ENCODE results near the gene GSTT2.
"Not testable (repeated sequence)": the region's sequence is repeated elsewhere in the genome, so short reads cannot be mapped to it uniquely, and the experiment has no call there.

Gene GSTT2

GRCh38 chr22:23956301-23956900 lies 23.5 kb upstream of the GSTT2 start:
- DNase-seq (ENCODE audit: low read depth) = peak; percentile 54
- H3K4me3 ChIP-seq (ENCODE audit: low read length) = not testable (repeated sequence)
- TF ChIP-seq, protein P1, sequence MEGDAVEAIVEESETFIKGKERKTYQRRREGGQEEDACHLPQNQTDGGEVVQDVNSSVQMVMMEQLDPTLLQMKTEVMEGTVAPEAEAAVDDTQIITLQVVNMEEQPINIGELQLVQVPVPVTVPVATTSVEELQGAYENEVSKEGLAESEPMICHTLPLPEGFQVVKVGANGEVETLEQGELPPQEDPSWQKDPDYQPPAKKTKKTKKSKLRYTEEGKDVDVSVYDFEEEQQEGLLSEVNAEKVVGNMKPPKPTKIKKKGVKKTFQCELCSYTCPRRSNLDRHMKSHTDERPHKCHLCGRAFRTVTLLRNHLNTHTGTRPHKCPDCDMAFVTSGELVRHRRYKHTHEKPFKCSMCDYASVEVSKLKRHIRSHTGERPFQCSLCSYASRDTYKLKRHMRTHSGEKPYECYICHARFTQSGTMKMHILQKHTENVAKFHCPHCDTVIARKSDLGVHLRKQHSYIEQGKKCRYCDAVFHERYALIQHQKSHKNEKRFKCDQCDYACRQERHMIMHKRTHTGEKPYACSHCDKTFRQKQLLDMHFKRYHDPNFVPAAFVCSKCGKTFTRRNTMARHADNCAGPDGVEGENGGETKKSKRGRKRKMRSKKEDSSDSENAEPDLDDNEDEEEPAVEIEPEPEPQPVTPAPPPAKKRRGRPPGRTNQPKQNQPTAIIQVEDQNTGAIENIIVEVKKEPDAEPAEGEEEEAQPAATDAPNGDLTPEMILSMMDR (conservative IDR thresholded peaks at IDR 0.05; ENCODE audit: low read length) = peak; percentile 86

DNA sequence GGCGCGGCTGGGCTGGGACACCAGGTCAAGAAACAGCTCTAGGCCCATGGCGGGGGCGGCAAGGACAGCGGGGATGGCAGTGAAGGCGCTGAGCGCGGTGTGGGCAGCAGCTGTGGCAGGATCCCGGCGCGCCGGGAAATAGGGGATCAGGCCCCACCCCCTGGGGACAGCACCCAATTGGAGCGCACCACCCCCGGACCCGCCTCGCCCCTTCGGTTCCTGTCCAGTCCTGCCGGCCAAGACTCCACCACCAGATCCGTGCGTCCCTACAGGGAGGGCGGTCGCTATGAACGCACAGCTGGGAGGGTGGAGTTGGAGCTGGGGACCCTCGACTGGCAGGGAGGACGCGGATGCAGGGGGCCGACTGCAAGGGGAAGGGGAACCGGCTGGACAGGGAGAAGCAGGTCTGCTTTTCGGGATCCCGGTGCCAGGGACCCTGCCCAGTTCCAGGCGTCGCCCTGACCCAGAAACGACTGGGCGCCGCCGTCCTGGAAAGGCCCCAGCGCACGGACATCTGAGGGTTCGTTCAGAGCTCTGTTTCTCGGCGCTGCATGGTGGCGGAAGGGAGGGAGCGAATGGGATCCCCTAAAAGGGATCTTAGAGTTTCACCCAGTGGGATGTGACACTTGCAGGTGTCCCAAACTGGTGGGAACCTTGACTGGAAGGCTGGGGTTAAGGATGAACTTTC lies 18.7 kb upstream of the GSTT2 start, which contains the start of gene GSTT2B:
Gene GSTT2B (minus strand): TSS at position 112 of the 688 bp plus-strand sequence. CDS start 64 bp downstream, at position 48.
- DNase-seq (ENCODE audit: low read depth) = not testable (repeated sequence)
- H3K4me3 ChIP-seq (ENCODE audit: low read length) = peak within 1 kb of the TSS; percentile 20; the same call in 1 of the 2 replicates

- not testable (repeated sequence) for H3K4me3 ChIP-seq (ENCODE audit: low read length); DNase-seq (ENCODE audit: low read depth)
Observed at GRCh38 chr22:23966094-23966493, 13.8 kb upstream of the GSTT2 start.

GRCh38 chr22:23966568-23966967 lies 13.4 kb upstream of the GSTT2 start, which contains the start of gene DDTL:
Gene DDTL, plus strand, starts transcription at chr22:23966888. Its CDS starts 27 bp downstream, at chr22:23966915.
- not testable (repeated sequence) for DNase-seq (ENCODE audit: low read depth); H3K4me3 ChIP-seq (ENCODE audit: low read length)

DNA sequence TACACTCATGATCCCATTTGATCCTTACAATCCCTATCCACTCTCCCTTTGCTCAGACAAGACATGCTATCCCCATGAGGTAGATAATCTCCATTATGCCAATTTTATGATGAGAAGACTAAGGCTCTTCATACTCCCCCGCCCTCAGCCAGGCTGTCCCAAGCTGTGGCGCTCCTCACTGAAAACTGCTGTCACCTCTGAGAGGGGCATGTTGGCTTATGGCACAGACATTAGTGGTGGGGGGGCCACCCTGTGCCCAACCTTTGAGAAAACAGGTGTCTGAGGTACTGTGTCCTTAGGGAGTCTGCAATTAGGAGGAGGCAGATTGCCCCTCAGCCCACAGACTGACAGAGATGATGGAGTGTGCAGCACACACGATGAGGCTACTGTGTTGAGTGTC lies 10.9 kb upstream of the GSTT2 start:
- no peak for DNase-seq (ENCODE audit: low read depth)
- TF ChIP-seq, protein P1 (conservative IDR thresholded peaks at IDR 0.05; ENCODE audit: low read length) = no peak
- no peak overlapping the region for H3K4me3 ChIP-seq (ENCODE audit: low read length)

DNA sequence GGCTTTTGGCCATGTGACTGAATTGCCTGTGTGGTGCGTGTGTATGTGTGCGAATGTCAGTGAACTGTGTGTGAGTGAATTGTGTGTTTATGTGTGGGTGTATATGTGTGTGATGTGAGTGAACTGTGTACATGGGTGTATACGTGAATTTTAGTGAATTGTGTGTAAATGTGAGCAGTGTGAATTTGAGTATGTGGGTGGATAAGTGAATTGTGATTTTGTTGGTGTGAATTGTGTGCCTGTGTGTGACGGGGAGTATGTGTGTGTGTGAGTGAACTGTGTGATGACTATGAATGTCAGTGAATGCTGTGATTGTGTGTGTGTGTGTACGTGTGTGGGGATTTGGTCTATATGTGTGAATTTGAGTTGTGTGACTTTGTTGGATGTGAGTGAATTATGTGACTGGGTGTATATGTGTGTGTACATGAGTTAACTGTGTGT lies 9.7 kb upstream of the GSTT2 start:
- DNase-seq (ENCODE audit: low read depth) = no peak
- TF ChIP-seq, protein P1 (conservative IDR thresholded peaks at IDR 0.05; ENCODE audit: low read length) = no peak
- no peak overlapping the region for H3K4me3 ChIP-seq (ENCODE audit: low read length)

DNA sequence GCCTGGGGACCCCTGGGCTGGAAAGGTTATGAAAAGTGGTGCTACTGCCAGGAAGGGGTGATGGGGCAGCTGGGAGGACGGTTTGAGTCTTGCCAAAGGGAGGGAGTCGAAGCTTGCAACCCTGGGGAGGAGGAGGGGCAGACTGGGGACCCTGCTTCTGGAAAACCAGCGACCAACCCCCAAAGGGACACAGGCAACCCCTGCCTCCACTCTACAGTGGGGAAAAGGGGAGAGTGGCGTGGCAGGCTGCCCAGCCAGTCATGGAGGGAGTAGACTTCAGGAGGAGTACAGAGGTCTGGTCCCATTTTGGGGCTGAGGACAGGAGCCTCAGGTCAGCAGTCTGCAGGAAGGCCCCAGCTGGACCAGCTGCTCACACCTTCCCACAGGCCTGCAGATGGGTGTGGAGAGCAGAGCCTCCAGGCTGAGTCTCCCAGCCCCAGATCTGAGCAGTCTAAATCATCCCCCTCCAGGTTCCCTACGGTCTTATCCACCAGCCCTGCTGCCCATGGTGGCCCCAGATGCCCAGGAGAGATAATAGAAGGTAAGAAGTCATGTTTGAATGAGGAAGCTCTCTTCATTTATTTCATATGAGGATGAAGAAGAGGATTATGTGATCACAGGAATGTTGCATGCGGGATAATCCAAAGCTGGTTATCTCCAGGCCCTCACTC lies 9.0 kb upstream of the GSTT2 start:
- DNase-seq (ENCODE audit: low read depth) = no peak
- TF ChIP-seq, protein P1 (conservative IDR thresholded peaks at IDR 0.05; ENCODE audit: low read length) = no peak
- H3K4me3 ChIP-seq (ENCODE audit: low read length) = no peak overlapping the region

DNA sequence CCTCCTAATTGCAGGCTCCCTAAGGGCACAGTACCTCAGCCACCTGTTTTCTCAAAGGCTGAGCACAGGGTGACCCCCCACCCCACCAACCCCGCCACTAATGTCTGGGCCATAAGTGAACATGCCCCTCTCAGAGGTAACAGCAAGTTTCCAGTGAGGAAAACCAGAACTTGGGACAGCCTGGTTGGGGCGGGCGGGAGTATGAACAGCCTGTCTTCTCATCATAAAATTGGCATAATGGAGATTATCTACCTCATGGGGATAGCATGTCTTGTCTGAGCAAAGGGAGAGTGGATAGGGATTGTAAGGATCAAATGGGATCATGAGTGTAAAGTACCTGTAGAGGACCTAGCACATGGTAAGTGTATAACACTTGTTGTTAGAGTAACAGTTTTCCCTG lies 8.0 kb upstream of the GSTT2 start:
- not testable (repeated sequence) for H3K4me3 ChIP-seq (ENCODE audit: low read length); DNase-seq (ENCODE audit: low read depth)

GRCh38 chr22:23974345-23974744 lies 5.6 kb upstream of the GSTT2 start, which contains the start of gene DDT:
Gene DDT, minus strand, starts transcription at chr22:23974441. Its CDS starts 27 bp downstream, at chr22:23974414.
- not testable (repeated sequence) for DNase-seq (ENCODE audit: low read depth); H3K4me3 ChIP-seq (ENCODE audit: low read length)

DNA sequence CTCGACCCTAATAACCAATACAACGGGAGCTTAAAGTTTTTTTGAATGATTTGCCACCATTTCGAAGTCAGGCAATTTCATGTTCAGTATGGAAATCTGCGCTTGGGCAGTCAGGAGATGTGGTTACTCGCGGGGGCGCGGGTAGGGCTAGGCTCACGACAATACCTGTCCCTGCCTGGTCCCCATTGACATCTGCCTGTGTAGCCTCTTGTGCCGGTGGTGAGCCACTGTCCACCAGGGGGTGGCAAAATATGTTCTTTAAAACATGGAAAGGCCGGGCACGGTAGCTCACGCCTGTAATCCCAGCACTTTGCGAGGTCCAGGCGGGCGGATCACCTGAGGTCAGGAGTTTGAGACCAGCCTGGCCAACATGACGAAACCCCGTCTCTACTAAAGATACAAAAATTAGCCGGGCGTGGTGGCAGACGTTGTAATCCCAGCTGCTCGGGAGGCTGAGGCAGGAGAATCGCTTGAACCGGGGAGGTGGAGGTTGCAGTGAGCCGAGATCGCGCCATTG lies 5.0 kb upstream of the GSTT2 start:
- H3K4me3 ChIP-seq (ENCODE audit: low read length); DNase-seq (ENCODE audit: low read depth): not testable (repeated sequence)

DNA sequence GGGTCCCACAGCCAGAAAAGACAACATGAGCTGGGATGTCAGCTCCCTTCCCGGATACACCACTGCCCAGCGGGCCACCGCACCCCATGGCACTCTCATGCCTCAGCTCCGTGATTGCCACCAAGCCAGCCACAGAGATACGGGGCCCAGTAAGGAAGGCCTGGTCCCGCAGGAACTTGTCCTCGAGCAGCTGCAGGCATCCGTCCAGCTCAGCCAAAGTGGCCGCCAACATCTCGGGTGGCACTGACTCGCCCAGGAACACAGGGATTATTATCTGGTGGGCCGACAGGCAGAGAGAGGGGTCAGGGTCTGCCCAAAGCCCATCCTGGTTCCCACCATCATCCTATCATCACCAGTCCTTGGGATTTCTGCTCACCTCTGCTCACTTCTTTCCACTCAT lies 2.6 kb upstream of the GSTT2 start:
- DNase-seq (ENCODE audit: low read depth) = not testable (repeated sequence)

DNA sequence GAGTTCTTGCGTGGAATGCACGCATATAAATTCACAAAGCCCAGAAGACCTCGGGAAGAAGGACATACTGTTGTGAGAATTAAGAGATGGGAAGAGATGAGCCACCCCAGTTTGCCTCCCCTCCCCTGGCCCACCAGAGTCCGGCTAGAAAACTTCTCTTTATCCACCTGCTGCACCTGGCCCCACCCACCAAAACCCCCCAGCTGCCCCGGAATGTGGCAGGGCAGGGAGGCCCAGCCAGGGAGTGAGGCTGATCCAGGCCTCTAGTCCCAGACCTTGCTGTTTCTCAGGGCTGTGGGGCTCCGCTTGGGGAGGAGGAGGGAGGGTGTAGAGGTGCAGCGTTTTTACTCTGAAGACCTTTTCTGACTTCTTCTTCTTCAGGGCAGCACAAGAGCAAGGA lies 633 bp downstream of the GSTT2 start:
- not testable (repeated sequence) for DNase-seq (ENCODE audit: low read depth); H3K4me3 ChIP-seq (ENCODE audit: low read length)

More for the DNA sequence above, 2.6 kb upstream of the GSTT2 start:
- H3K4me3 ChIP-seq (ENCODE audit: low read length) = not testable (repeated sequence)
